Measurements from ENCODE around the gene PDE2A.

The PDE2A gene

DNA sequence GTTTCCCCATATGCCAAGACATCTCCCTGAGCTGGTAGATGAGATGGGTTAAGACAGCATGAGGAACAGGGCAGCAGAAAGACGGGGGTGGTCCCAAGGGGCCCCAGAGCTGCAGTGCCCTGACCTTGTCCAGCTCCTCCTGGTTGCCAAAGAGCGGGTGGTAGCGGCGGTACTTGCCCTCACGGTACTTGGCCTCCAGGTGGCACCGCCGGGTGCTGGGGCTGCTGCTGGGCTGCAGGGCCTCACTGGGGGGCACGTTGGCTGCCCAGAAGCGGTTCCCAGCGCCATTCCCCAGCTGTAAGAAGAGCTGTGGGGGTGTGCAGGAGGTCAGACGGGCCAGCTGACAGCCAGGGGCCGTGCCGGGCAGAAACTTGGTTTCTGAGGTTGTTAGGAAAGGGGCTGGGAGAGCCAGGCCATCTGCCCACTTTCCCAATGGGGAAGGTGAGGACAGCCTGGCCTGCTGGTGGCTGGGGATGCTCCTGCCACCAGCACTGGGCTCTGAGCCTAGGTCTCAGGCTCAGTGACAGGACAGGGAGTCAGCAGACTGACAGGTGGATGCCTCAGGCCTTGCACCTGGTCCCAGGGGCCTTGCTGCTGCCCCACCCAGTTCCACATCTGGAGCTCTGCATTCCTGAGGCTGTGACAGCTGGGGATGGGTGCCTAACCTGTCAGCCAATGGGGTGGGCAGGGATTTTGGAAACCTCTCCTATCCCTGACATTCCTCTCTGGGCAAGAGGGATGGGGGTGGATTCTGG lies 30.0 kb upstream of the PDE2A start:
- DNase-seq: no peak

DNA sequence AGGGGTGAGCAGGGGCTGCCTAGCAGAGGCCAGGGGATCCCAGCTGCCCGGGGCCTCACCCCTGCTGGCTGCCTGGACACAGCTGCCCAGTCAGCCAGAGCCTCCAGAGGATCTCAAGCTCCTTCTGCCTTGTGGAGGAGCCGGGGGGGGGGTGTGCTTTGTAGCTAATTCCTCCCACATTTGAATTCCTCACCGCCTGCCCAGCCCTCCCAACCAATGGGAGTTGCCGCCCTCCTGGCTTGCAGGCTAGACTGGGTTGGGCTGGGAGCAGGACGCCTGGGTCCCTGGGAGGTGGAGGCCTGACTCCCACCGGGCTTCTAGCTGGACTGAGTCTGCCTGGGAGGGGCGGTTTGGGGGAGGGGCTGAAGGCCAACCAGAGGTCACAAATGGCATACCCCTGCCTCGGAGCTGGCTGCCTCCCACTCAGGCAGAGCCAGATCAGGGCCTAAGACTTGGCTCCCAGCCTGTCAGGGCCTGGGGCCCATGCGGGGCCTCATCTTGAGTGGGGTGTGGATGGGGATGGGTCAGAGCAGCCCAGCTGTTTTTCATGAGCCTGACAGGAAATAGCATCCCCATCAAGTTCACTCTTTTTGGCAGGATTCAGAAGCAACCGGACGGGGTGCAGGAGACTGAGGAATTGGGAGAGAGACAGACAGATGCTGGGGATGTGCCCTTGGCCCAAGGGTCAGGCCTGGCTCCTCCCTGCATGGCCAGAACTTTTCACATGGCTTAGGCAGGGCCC lies 29.2 kb upstream of the PDE2A start:
- DNase-seq: no peak

DNA sequence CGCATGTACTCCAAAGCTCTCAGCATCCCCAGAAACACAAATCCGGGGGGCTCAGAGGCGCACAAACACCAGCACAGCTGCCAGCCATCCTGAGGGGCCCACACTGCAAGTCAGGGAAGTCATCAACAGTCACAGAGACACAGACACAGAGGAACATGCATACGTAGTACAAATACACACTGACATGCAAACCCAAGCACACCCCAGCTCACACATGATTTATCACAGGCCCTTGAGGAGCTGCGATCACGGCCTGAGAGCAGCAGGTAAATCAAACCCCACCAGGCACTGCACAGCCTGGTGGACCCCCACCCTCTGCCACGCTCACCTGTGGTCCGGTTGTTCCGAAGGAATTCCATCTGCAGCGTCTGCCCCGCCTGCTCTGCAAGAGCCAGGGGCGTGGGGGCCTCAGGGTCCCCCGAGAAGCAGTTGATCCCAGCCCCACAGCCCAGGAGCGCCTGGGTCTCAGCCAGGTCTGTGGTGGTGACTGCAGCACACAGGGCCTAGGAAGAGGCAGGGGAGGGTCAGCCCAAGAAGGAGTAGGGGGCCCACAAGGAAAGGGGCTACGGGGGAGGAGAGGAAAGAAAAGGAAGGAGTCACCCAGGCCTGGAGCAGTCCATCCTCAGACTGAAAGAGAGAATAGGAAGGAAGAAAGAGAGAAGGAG lies 28.5 kb upstream of the PDE2A start:
- no peak for DNase-seq

DNA sequence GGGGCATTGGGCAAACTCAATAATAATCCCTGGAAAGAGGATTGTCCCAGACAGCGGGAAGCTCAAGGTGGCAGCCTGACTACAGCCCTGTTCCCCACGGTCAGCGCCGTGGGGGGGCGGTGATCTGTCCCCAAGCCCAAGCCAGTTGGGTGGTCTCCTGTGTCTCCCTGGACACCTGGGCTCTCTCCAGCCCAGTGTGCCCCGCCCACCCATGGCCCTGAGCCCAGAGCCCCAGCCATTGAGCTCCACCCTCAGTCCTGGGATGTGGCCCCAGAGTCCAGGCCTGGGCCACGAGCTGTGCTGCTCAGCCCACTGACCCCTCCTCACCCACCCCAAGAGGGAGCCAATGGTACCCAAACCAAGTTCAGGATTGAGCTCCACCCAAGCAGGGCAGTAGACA lies 27.9 kb upstream of the PDE2A start:
- DNase-seq: no peak

DNA sequence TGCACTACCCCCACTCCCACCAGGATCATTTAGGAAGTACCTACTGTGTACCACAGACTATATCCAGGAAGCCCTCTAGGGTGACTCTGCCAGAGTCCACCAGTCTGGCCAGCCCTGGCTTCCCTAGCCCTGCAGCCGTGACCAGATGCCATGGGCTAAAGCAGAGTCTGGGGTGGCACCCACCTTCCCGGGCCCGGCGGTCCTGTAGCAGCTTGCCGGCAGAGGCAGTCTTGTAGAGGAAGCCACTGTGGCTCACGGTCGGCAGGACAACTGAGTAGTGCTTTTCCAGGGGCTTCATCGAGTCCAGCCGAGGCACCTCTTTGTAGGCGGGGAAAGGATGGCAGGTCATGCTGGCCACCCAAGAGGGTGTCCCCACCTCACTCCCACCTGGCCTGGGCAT lies 27.2 kb upstream of the PDE2A start:
- no peak for DNase-seq

DNA sequence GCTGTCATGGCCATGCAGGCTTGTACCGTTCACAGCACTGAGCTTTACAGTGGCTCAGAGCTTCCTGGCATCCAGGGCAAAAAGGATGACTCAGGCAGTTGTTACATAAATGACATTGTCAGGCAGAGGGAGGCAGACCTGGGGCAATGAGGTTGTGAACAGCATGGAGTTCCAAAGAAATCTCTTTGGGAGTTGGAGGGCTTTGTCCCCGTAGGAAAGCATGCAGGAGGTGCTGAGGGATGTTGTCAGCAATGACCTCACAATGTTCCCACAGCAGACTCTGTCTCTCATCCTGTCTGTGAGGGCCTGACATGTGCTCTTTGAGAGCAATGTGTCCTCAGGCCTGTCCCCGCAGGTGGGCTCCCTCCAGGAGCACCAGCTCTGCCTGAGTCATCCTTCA lies 25.9 kb upstream of the PDE2A start:
- DNase-seq: no peak

DNA sequence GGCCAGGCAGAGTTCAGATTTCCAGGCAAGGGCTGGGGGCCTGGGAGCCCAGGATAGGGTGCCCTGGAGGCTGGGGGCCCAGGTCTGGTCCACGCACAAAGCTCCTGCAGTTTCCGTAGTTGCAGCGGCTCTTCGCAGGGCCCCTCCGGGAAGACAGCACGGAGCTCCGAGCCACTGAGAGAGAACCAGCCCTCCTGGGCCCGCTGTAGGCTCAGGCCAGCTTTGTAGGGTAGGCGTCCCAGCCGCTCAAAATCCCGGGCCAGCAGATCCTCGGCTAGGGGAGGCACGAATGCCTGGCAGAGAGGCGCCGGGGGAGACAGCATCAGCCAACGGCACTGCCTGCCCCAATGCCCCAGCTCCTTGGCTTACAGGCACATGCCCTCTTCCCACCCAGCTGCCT lies 23.6 kb upstream of the PDE2A start:
- no peak for DNase-seq

DNA sequence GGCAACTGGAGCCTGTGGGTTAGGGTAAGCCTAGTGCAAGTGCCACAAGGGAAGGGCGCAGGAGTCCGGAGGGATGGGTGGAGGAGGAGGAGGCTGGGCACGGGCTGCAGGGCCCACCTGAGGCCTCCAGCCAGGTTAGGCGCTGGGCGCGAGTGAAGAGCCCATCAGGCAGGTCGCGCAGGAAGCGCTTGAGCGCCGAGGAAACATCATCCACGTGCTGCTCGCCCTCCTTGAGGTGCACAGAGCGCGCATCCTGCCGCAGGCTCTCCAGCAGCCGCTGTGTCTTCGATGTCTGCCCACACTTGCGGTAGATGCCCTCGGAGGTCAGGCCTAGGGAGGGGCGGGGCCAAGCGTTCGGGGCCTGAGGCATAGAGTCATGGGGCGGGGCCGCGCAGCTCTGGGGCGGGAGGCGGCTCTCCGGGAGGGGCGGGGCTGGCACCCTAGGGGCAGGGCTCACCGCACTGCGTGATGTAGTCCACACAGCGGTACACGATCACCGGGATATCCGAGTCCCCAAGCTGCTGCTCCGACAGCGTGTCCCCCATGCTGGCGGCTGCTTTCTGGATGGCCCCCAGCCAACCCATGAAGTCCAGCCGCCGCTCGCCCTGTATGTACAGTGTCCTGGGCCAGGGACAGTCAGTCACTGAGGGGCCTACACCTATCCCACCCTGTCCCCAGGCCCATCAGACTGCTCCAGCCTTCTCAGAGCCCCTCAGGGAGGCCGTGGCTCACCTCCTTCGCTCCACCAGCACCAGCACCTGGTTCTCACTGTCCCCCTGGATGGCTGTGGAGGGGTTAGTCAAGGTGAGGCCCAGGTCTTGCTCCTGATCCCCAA lies 22.9 kb upstream of the PDE2A start:
- DNase-seq: no peak

DNA sequence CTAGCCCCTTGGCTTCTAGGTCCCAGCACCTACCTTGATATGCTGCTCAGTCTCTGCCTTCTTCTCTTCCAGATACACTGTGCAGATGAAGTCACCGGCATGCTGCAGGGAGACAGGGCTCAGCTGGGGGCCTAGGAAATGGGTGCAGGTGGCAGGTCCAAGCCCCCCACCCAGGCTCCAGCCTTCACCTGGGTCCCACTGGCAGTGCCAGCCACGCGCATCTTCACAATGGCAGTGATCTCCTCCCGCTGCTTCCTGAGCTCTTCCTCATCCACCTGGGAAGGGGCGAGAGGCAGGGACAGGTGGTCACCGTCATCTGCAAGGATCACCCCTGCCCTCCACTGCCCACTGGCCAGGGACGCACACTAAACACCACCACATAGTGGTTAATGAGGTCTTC lies 21.1 kb upstream of the PDE2A start:
- no peak for DNase-seq

DNA sequence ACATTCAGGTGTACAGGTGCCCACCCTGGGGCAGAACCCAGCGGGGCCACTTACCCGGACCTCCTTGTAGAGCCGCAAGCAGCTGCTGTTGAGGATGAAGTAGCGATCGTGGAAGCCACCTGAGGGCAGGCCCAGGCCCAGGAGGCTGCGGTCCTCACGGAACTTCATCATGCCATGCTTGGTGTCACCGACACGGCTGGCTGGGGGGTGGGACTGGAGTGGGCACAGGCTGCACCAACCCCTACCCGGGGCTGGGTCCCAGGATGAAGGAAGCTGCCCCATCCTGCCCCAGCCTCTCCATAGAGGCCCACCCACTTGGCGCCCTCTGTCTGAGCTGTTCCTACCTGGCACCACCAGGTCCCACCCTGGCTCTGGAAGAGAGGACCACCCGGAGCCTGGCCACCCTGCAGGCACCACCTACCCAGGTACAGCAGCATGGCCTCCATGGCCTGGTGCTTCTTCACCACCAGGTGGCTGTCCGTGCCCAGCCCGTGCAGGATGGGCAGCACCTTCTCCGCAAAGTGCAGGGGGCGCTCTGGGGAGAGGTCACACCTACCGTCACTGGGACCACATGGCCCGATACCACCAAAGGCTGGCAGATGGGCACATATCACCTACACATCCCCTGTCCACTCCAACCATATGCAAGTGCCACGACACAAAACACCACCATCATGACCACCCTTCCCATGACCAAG lies 19.2 kb upstream of the PDE2A start:
- DNase-seq: no peak

DNA sequence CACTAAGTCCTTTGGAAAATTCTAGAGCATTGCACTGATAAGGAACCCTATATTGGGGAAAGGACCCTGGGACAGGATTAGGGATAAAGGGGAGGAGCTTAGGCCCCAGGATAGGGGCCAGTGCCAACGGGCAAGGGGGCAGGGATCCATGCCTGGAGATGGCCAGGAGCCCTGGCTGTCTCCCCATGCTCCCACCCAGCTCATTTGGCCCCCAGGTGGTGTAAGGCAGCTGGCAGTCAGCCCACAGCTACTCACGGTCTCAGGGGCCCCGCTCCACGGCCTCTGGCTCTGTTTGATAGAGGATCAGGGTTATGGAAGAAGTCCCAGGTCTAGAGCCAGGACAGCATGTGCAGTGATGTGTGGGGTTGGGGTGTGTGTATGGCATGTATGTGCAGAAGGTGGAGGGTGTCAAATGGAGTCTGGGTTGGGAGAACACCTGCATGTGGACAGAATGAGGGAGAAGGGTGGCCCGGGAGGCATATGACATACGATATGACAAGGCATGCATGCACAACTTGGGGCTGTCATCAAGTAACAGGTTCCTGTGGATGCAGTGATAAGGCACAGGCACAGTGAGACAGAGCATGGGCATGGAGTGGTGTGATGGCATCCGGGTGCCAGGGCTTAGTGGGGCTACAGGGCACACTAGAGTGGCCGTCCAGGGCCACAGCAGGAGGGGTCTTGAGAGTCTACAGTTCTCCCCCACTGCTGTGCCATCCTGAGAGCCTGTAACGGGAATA lies 18.4 kb upstream of the PDE2A start:
- DNase-seq: no peak

DNA sequence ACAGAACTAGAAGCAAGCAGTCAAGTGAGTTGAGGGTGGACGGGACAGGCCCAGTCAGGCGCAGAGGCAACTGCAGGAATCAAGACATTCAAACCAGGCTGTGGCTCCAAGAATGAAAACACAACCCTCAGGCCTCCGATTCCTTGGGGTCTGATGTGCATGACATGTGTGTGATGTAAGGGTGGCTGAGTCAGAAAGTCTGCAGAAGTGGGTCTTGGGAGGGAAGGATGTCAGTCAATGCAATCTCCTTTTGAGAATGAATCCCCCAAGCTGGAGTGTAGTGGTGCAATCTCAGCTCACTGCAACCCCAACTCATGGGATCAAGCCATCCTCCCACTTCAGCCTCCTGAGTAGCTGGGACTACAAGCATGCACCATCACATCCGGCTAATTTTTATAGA lies 15.9 kb upstream of the PDE2A start:
- DNase-seq: no peak

DNA sequence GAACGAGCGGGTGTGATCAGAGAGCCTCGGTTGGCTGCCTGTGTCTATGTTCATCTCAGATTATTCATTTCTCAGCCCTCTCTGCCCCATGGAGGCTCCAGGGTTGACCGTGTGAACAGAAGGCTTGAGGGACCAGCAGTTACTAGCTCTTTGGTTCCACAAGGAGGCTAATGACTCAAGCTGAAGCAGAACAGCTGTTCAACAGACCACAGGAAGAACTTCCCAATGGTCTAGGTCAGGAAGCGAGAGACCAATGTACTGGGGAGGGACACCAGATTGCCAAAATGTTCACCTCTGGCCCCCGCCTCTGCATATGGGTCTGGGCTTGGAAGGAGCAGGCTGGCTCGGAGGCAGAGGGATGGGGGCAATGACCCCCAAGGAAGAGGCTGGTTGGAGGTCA lies 14.7 kb upstream of the PDE2A start:
- DNase-seq: no peak

DNA sequence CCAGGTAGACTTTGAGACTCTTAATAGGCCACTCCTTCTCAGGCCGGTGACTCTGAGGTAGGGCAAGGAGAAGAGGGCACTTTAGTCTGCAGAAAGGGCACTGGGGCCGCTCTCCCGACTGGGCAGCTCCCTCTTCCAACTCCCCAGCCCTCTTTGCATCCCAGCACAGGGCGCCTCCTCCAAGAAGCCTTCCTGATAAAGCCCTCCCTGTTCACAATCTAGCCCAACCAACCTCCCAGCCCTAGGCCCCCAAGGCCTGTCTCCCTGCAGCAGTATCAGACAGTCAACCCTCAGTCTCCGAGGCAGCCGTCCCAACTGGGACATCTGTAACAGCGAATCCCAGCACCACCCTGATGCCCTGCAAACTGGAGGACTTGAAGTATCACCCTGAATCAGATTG lies 14.3 kb upstream of the PDE2A start:
- DNase-seq: no peak

DNA sequence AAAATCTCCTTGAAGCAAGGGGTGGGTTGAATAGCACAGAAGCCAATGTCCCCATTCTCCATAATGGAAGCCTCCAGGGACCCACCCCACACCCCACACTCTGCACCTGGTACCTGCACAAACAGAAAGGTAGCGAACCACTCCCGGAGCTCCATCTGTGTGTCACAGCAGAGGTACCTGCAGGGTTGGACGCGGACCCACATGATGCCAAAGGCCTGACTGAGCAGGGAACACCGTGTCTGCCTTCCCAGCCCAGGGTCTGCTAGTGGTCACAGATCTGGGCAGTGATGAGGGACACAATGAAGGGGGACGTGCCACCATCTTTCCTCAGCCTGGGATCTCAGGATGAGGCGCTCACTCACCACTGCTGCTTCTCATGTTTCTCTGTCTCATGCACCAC lies 13.1 kb upstream of the PDE2A start:
- DNase-seq: no peak

DNA sequence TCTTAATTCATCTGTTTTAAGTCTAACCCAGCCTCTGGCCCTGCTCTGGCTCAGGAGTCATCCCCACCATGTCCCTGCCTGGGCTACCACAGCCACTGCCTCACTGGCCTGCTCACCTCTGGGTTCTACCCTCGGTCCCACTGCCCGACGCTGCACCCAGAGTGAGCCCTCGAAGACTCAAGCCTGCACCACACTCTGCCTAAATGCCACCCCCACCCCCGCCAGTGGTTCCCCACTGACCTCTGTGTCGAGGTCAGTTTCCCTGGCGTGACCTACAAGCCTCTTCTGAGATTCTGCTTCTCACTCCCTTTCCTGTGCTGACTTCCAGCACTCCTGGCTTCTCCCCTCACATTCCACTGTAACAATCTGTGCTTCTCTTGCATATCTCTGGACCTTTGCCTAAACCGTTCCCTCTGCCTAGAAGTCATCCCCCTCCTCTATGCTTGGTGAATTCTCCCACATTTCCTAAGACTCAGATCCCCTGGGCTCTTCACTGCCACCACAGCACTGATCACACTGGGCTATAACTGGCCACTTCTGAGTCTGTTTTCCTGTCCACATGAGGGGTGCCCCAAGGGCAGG lies 12.5 kb upstream of the PDE2A start:
- no peak for DNase-seq

DNA sequence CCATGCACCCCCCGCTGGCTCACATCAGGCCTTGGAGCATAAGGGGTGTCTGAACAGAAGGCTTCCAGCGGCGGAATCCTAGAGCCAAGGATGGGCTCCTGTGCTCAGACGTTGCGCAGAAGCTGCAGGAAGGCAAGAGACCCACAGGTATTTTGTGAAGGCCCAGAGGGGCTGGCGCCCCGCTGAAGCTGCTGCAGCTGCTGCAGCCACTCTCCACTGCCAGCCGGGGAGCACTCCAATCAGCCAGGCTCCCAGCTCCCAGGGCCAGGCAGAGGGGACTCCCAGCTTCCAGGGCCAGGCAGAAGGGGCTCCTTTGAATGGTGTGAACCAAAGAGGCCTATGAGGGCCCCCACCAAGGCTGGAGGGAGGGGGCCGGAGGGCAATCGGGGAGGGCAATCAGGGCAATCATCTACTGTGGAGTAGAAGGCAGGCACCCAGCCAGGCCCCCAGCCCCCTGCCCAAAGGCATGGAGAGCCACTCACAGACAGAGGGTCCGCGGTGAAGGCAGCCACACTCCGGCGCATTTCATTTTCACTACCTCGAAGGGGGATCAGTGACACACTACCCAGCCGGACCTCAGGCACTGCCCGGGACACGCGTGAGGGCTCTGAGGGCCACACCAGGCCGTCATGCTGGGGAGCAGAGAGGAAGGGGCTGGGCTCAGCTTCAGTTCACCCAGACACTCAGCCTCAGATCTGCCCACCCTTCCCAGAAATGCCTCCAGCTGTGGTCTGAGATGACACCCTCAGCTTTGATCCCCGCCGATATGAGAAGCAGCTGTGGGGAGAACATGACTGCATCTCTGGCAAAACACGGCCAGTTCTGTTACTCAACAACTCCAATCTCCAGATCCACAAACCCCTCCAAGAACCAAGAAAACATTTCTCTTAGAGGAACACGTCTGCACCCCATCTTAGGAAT lies 11.6 kb upstream of the PDE2A start:
- no peak for DNase-seq

DNA sequence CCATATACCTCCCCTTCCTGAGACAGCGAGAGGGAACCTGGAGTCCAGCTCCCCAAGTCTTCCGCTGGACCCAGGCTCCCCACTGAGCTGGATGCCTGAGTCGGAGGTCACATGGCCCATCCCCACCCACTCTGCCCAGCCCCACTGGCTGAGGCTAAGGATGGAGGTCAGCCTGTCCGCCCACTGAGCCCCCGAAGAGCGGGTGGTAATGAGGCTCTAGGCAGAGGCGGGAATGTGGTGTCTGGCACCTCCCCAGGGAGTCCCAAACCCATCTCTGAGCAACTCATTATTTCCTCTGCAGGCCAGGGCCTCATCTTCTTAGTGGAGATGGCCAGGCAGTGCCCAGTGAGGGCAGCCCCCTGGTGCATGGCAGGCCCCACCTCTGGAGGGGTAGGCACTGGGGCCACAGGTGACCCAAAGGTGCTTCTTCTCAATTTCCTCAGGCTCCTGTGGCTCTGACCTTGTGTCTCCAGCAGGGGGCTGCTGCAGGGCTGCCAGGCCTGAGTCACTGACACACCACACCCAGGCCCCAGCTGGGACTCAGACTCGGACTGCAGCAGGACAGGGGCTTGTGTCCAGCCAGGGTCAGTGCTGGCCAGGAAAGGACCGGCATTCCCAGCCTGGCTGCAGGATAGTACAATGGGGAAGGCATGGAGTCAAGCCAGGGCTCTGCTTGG lies 10.2 kb upstream of the PDE2A start:
- DNase-seq: peak; percentile 20

DNA sequence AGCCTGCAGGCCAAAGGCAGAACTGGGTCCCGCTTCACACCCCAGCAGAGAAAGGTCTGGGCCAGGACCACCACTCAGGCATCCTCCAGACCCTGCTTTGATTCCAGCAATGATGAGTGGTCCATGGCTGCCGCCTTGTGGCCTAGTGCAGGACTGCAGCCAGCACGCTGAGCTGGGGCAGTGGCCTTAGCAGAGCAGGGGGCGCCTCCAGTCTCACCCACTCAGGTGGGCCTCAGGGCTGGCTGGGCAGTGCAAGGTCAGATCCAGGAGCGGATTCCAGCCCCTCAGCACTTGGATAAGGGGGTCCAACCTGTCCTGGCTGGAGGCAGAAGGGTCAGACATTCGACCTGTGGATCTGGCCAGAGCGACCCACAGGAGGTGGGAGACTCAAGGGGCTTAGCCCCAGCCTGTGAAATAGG lies 9.6 kb upstream of the PDE2A start:
- DNase-seq: peak; percentile 55

DNA sequence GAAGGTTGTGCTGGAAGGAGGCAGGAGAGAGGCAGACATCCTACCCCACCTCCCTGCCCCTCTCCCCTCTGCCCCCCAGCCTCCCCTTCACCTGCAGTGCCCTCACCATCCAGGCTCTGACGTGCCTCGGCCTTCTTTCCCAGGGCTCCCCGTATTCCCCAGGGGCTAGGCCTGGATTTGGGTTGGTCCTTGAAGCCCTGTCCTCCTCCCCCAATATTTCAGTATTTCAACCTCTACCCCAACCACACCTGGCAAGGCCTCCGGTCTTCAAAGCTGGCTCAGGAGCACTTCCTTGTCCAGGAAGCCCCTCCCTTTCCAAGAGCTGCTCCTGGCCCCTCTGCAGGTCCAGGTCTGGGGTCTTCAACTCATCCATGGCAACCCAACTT lies 8.6 kb upstream of the PDE2A start:
- DNase-seq: no peak
